Breast epithelium (tissue), 4 donors: Measurements from ENCODE around the gene KDM6B. TPM values are rescaled to one million over a fixed set of nuclear protein-coding genes. Genes with fewer than 3 reads are reported as not detected.

Source experiments
- DNase-seq, 2 donors: peaks; one replicate each; pipeline ENCODE4 v3.0.0-alpha.2; 2019; ENCODE audit warnings: low spot score in 2 of 2
- H3K27ac ChIP-seq, 2 donors: fragments of 200-600 bp; sonication (generic) in 1 of 2; one replicate each; pipeline ENCODE4 v1.5.1; 2016 to 2019; ENCODE audit warnings: mild to moderate bottlenecking in 1 of 2
- H3K27me3 ChIP-seq, 2 donors: fragments of 200-600 bp; sonication (generic) in 1 of 2; one replicate each; pipeline versions ENCODE4 v1.5.1 to v1.6.0; 2017 to 2019; ENCODE audit warnings: control low read depth in 1 of 2, mild to moderate bottlenecking in 1 of 2
- H3K36me3 ChIP-seq: fragments of 200-600 bp; one replicate; pipeline ENCODE4 v1.5.1; 2019
- H3K4me1 ChIP-seq, 2 donors: fragments of 200-600 bp; sonication (generic); one replicate each; pipeline ENCODE4 v1.5.1; 2016 to 2019; ENCODE audit warnings: control low read depth in 1 of 2
- H3K4me3 ChIP-seq, 3 donors: fragments of 200-600 bp; sonication (generic); 1 replicate in 2 of 3; 2 replicates in 1 of 3; pipeline ENCODE4 v1.5.1; 2016 to 2019; ENCODE audit warnings: mild to moderate bottlenecking in 3 of 3, moderate library complexity in 2 of 3
- H3K9me3 ChIP-seq, 2 donors: fragments of 200-600 bp; sonication (generic) in 1 of 2; one replicate each; pipeline ENCODE4 v1.5.1; 2016 to 2019; ENCODE audit warnings: control low read depth in 1 of 2
- POLR2A ChIP-seq: fragments of 450-650 bp; IDR thresholded peaks from one replicate; pipeline ENCODE4 v1.6.1; 2016; ENCODE audit warnings: antibody characterized with exemption, mild to moderate bottlenecking, moderate library complexity
- POLR2AphosphoS5 ChIP-seq, 3 donors: sonication (generic); formaldehyde crosslinking; IDR thresholded peaks; one replicate each; pipeline ENCODE4 v1.6.1; 2017; ENCODE audit warnings: antibody characterized with exemption in 3 of 3
- intact Hi-C: fragments of 100-400 bp; cut with DNase I; formaldehyde crosslinking; loops from one replicate; pipeline ENCODE4 v1.15.1; 2023; ENCODE audit warnings: low total_unique reads
- total RNA-seq, 3 donors: library from RNA; depleted of rRNA; stranded (reverse); fragments of >200 nt; gene quantifications; one replicate each; pipeline ENCODE4 v1.1.0, GENCODE V29; 2016
- TF ChIP-seq, protein P1 (sequence below), 3 donors: fragments of 450-650 bp; IDR thresholded peaks; one replicate each; pipeline ENCODE4 v1.5.1; 2016 to 2017; ENCODE audit warnings: antibody characterized with exemption in 3 of 3, mild to moderate bottlenecking in 3 of 3, moderate library complexity in 3 of 3

KDM6B gene
- total RNA-seq, 3 donors from 2014 or later = 6.4 to 89.7 (median 10.5) TPM

DNA sequence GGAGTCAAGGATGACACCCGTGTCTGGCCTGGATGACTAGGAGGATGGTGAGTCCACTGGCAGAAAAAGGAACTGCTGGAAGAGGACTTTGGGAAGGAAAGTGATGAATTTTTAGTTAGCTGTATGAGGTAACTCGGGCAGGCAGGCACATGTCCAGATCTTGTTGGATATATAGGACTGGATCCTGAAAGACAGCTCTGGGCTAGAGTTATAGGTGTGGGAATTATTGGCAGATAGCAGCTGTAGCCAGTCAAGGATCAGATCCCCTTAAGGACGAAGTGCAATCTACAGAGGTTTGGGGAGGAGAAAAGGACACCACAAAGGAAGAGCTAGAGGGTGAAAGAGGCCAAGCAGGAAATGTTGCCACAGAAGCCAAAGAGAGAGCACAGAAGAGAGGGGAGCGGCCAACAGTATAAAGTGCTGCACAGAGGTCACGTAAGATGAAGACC, 33.9 kb downstream of the KDM6B start:
- Histone ChIP-seq H3K4me1 (no peaks in the 10 kb centered on the region), H3K27ac (peak overlapping the region in 1 of 2 donors; percentile 48), H3K36me3 (no peaks in the 10 kb centered on the region), H3K9me3 (no peaks in the 10 kb centered on the region), H3K27me3 (no peaks in the 10 kb centered on the region), H3K4me3 (no peak overlapping the region)
- TF ChIP-seq POLR2AphosphoS5 (IDR thresholded peaks at IDR 0.05) = no peak
- no peak for TF ChIP-seq POLR2A
- TF ChIP-seq, protein P1, sequence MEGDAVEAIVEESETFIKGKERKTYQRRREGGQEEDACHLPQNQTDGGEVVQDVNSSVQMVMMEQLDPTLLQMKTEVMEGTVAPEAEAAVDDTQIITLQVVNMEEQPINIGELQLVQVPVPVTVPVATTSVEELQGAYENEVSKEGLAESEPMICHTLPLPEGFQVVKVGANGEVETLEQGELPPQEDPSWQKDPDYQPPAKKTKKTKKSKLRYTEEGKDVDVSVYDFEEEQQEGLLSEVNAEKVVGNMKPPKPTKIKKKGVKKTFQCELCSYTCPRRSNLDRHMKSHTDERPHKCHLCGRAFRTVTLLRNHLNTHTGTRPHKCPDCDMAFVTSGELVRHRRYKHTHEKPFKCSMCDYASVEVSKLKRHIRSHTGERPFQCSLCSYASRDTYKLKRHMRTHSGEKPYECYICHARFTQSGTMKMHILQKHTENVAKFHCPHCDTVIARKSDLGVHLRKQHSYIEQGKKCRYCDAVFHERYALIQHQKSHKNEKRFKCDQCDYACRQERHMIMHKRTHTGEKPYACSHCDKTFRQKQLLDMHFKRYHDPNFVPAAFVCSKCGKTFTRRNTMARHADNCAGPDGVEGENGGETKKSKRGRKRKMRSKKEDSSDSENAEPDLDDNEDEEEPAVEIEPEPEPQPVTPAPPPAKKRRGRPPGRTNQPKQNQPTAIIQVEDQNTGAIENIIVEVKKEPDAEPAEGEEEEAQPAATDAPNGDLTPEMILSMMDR (IDR thresholded peaks at IDR 0.05) = no peak
- DNase-seq = no peak
- intact Hi-C loops = loop anchor here (10.0 kb wide), 1 partner anchor 47 kb away; the partner anchor contains the start of gene RNF227

DNA sequence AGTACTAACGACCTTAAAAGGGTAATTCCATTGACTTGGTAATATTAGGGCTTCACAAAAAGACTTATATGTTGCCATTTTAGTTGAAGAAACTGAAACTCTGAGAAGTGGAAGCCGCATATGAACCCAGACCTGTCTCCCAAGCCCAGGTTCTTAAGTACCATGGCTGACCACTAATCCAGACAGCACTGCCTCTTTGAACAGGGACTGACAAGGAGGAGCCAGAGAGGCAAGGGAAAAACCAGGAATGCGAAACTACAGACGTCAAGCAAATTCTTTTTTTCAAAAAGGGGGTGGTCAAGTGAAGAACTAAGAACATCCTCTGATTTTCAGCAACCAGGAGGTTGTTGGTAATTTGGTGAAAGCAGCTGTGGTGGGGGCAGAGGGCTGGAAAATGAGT, 39.0 kb downstream of the KDM6B start:
- H3K9me3 ChIP-seq = no peaks in the 10 kb centered on the region
- no peaks in the 10 kb centered on the region for H3K36me3 ChIP-seq
- H3K4me3 ChIP-seq = no peak overlapping the region
- no peak overlapping the region for H3K27ac ChIP-seq
- intact Hi-C loops = no loop called here
- peak in 1 of 2 donors; percentile 6 for DNase-seq
- H3K4me1 ChIP-seq = no peaks in the 10 kb centered on the region
- TF ChIP-seq POLR2AphosphoS5 (IDR thresholded peaks at IDR 0.05) (no peak), POLR2A (no peak)
- TF ChIP-seq, protein P1 (IDR thresholded peaks at IDR 0.05) = no peak
- no peaks in the 10 kb centered on the region for H3K27me3 ChIP-seq

DNA sequence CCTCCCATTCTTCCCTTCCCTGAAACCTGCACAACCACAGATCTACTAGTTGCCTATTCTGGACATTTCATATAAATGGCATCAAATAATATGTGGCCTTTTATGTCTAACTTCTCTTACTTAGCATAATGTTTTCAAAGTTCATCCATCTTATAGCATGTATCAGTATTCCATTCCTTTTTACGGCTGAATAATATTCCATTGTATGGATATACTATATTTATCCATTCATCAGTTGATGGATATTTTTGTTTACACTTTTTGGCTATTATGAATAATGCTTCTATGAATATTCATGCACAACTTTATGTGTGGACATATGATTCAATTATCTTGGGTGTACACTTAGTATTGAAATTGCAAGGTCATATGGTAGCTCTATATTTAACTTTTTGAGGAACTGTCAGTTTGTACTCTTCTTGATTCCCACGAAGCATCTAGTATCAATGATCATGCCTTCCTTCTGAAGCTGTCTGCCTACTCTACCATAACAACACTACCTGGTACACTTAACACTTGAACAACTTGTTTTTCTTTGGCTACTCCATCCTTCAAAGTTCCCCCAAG, 41.9 kb downstream of the KDM6B start:
- Histone ChIP-seq H3K4me3 (no peak overlapping the region), H3K27me3 (no peaks in the 10 kb centered on the region), H3K36me3 (no peaks in the 10 kb centered on the region), H3K4me1 (no peaks in the 10 kb centered on the region), H3K9me3 (no peaks in the 10 kb centered on the region), H3K27ac (no peak overlapping the region)
- intact Hi-C loops = no loop called here
- TF ChIP-seq POLR2AphosphoS5 (IDR thresholded peaks at IDR 0.05) (no peak), POLR2A (no peak)
- TF ChIP-seq, protein P1 (IDR thresholded peaks at IDR 0.05) = no peak
- no peak for DNase-seq

DNA sequence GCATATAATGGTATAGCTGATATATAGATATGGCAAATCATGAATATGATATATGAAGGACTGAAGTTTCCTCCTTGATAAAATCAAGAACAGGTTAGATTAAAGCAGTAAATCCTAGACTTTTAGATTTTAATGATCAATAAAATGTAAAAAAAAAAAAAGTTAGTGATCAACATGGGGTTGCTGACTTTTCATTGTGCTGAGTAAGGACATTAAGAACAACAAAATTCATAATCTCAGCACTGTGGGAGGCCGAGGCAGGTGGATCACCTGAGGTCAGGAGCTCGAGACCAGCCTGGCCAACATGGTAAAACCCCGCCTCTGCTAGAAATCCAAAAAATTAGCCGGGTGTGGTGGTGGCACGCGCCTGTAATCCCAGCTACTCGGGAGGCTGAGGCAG, 44.2 kb downstream of the KDM6B start:
- no peaks in the 10 kb centered on the region for H3K4me1 ChIP-seq
- no peak for TF ChIP-seq POLR2AphosphoS5 (IDR thresholded peaks at IDR 0.05)
- TF ChIP-seq, protein P1 (IDR thresholded peaks at IDR 0.05) = no peak
- TF ChIP-seq POLR2A = no peak
- no peaks in the 10 kb centered on the region for H3K27me3 ChIP-seq
- H3K9me3 ChIP-seq = no peaks in the 10 kb centered on the region
- DNase-seq = no peak
- no peak overlapping the region for H3K4me3 ChIP-seq
- H3K27ac ChIP-seq = no peak overlapping the region
- intact Hi-C loops = no loop called here
- H3K36me3 ChIP-seq = no peaks in the 10 kb centered on the region

DNA sequence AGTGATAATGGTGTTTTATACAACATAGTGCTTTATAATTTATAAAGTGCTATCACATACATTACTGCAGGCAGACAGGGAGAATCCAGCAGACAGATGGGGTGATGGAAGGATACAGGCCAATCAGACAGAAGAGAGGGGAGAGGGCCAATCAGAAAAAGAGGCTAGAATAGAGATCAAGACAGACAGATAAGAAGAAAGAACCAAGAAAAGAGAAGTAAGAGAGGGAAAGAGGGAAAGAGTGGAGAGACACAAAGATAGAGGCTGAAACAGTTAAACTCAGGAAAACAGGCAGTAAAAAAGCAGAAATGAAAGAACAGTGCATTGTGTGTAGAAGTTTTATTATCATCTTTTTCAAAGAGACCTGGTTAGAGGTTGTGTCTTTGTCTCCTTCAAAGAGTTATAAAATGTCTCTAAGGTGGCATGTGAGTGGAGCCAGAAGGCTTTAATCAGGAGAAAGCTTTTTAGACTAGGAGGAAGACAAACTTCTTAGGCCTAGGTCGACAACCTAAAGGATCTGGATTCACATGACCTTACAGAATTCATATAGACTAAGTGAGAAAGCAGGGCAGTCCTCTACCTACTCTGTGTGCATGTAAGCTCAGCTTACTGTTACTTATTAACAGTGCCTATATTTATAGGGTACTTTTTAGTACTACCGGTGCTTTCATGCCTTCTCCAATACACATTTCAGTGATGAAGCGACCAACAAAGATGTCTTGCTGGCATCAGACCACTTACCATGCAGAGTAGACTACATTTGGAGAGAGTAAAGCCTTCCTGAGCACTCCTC, 46.3 kb downstream of the KDM6B start:
- intact Hi-C loops = no loop called here
- no peak overlapping the region for H3K27ac ChIP-seq
- no peaks in the 10 kb centered on the region for H3K36me3 ChIP-seq
- no peak for DNase-seq
- no peak for TF ChIP-seq POLR2AphosphoS5 (IDR thresholded peaks at IDR 0.05)
- TF ChIP-seq, protein P1 (IDR thresholded peaks at IDR 0.05) = no peak
- TF ChIP-seq POLR2A = no peak
- H3K9me3 ChIP-seq = no peaks in the 10 kb centered on the region
- no peaks in the 10 kb centered on the region for H3K4me1 ChIP-seq
- H3K27me3 ChIP-seq = no peaks in the 10 kb centered on the region
- H3K4me3 ChIP-seq = no peak overlapping the region
